Transverse colon (tissue), 4 donors: Measurements from ENCODE around the gene SLC35B4. TPM values are rescaled to one million over a fixed set of nuclear protein-coding genes. Genes with fewer than 3 reads are reported as not detected.

Experiments
- DNase-seq: peaks from one replicate; pipeline ENCODE4 v3.0.0-alpha.2; 2019
- H3K27ac ChIP-seq, 4 donors: fragments of 200-600 bp; sonication (generic); 2 replicates each; pipeline ENCODE4 v1.5.1; 2016 to 2018; ENCODE audit warnings: inconsistent platforms in 4 of 4
- H3K27me3 ChIP-seq: fragments of 200-600 bp; sonication (generic); 2 replicates; pipeline ENCODE4 v1.5.1; 2017; ENCODE audit warnings: inconsistent platforms
- H3K36me3 ChIP-seq, 4 donors: fragments of 200-600 bp; sonication (generic); 2 replicates each; pipeline ENCODE4 v1.5.1; 2017 to 2019; ENCODE audit warnings: inconsistent platforms in 4 of 4
- H3K4me1 ChIP-seq, 4 donors: fragments of 200-600 bp; sonication (generic); 2 replicates each; pipeline ENCODE4 v1.5.1; 2017 to 2020; ENCODE audit warnings: inconsistent platforms in 4 of 4
- H3K4me3 ChIP-seq, 4 donors: fragments of 200-600 bp; sonication (generic); 1 replicate in 1 of 4; 2 replicates in 3 of 4; pipeline versions ENCODE4 v1.5.1 to v1.6.1; 2017 to 2019; ENCODE audit warnings: inconsistent platforms in 4 of 4
- H3K9me3 ChIP-seq, 2 donors: fragments of 200-600 bp; sonication (generic); 2 replicates each; pipeline ENCODE4 v1.5.1; 2017 to 2019; ENCODE audit warnings: inconsistent platforms in 2 of 2
- EP300 ChIP-seq: sonication (generic); formaldehyde crosslinking; IDR thresholded peaks from one replicate; pipeline ENCODE4 v1.6.1; 2017; ENCODE audit warnings: antibody characterized with exemption, low read depth
- POLR2A ChIP-seq: fragments of 450-650 bp; IDR thresholded peaks from one replicate; pipeline ENCODE4 v1.6.1; 2016; ENCODE audit warnings: antibody characterized with exemption, mild to moderate bottlenecking, moderate library complexity
- POLR2AphosphoS5 ChIP-seq, 3 donors: sonication (generic); formaldehyde crosslinking; IDR thresholded peaks; one replicate each; pipeline ENCODE4 v1.6.1; 2016; ENCODE audit warnings: antibody characterized with exemption in 3 of 3
- WGBS, 2 donors: methylation state at CpG; one replicate each; pipeline ENCODE4 v1.1.5; 2018; ENCODE audit warnings: low coverage in 1 of 2; 5-methylcytosine and 5-hydroxymethylcytosine counted together
- in situ Hi-C, 4 donors: fragments of 200-750 bp; cut with MboI; loops; one replicate each; pipeline versions ENCODE4 v1.15.0 to v1.15.1; 2017; ENCODE audit warnings: low sequenced_read_pairs in 3 of 4, low pct_ligation_motif_present in 1 of 4, low pct_unique_long_range_greater_than_20kb in 1 of 4
- intact Hi-C: fragments of 100-400 bp; cut with DNase I; formaldehyde crosslinking; loops from one replicate; pipeline ENCODE4 v1.15.1; 2023; ENCODE audit warnings: low total_unique reads
- total RNA-seq, 4 donors: library from RNA; depleted of rRNA; stranded (reverse); fragments of >200 nt; gene quantifications; one replicate each; pipeline ENCODE4 v1.1.0, GENCODE V29; 2016
- TF ChIP-seq, protein P1 (sequence below), 5 experiments: fragments of 200-600 bp in 3 of 5; fragments of 450-650 bp in 2 of 5; sonication (generic) in 3 of 5; IDR thresholded peaks; 1 replicate in 2 of 5; 2 replicates in 3 of 5; pipeline ENCODE4 v1.5.1; 2016 to 2017; ENCODE audit warnings: antibody characterized with exemption in 5 of 5, inconsistent platforms in 3 of 5, mild to moderate bottlenecking in 2 of 5, moderate library complexity in 1 of 5

Gene SLC35B4
- total RNA-seq, 4 donors from 2014 or later, result 3.6 to 13.5 (median 5.7) TPM

DNA sequence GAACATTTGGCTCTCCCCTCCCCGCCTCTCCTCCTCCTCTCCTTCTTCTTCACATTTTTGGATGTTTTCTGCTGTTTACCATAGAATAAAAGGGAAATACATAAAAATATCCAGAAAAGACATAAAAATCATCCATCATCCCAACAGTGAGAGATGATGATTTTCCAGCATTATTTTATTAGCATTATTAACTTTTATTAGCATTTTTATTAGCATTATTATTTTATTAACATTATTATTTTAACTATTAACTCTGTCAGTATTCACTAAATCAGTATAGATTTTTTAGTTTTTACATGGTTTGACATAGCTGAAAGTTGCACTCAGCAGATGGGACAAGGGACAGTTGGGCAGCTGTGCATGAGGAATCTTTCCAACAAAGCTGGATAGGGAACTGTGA is 16.2 kb upstream of the SLC35B4 start:
- in situ Hi-C loops (no loop called here), intact Hi-C loops (loop anchor here (10.0 kb wide), 1 partner anchor 62 kb away; no protein-coding TSS in a partner anchor)
- Histone ChIP-seq H3K4me1 (no peaks in the 10 kb centered on the region), H3K4me3 (no peak overlapping the region), H3K27ac (no peak overlapping the region), H3K9me3 (no peaks in the 10 kb centered on the region), H3K27me3 (peaks cover 5% of the 10 kb centered on the region), H3K36me3 (no peaks in the 10 kb centered on the region)
- 56 to 90% methylated on average over 1 of the region's 1 CpG for WGBS, 2 donors
- DNase-seq, result no peak
- TF ChIP-seq EP300, result no peak
- no peak for TF ChIP-seq POLR2A
- TF ChIP-seq, protein P1, sequence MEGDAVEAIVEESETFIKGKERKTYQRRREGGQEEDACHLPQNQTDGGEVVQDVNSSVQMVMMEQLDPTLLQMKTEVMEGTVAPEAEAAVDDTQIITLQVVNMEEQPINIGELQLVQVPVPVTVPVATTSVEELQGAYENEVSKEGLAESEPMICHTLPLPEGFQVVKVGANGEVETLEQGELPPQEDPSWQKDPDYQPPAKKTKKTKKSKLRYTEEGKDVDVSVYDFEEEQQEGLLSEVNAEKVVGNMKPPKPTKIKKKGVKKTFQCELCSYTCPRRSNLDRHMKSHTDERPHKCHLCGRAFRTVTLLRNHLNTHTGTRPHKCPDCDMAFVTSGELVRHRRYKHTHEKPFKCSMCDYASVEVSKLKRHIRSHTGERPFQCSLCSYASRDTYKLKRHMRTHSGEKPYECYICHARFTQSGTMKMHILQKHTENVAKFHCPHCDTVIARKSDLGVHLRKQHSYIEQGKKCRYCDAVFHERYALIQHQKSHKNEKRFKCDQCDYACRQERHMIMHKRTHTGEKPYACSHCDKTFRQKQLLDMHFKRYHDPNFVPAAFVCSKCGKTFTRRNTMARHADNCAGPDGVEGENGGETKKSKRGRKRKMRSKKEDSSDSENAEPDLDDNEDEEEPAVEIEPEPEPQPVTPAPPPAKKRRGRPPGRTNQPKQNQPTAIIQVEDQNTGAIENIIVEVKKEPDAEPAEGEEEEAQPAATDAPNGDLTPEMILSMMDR (IDR thresholded peaks at IDR 0.05), result no peak
- TF ChIP-seq POLR2AphosphoS5 (IDR thresholded peaks at IDR 0.05), result no peak

DNA sequence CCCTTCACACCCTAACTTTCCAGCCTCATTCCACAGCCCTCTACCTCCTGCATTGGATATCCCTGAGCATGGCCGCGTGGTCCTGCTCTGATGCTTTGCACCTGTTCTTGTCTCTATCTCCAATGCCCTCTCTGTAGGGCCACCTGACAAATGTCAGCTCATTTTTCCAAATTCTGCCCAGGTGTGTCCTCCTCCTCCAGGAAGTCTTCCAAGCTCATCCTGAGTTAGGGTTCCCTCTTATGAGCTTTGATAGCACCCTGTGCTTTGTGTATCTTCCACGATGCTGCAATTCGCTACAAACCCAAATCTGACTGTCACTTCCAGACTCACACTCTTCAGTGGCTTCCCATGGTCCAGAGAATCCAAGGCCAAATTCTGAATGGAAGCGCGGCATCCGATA is 14.7 kb upstream of the SLC35B4 start:
- Histone ChIP-seq H3K4me1 (no peaks in the 10 kb centered on the region), H3K27ac (no peak overlapping the region), H3K4me3 (no peak overlapping the region), H3K9me3 (no peaks in the 10 kb centered on the region), H3K36me3 (no peaks in the 10 kb centered on the region), H3K27me3 (peaks cover 5% of the 10 kb centered on the region)
- whole genome bisulfite sequencing, 2 donors, result 95 to 97% methylated on average over 7 of the region's 7 CpGs
- no peak for DNase-seq
- TF ChIP-seq, protein P1 (IDR thresholded peaks at IDR 0.05), result no peak
- no peak for TF ChIP-seq EP300
- no peak for TF ChIP-seq POLR2A
- no peak for TF ChIP-seq POLR2AphosphoS5 (IDR thresholded peaks at IDR 0.05)
- in situ Hi-C loops (no loop called here), intact Hi-C loops (loop anchor here (10.0 kb wide), 1 partner anchor 63 kb away; no protein-coding TSS in a partner anchor)

DNA sequence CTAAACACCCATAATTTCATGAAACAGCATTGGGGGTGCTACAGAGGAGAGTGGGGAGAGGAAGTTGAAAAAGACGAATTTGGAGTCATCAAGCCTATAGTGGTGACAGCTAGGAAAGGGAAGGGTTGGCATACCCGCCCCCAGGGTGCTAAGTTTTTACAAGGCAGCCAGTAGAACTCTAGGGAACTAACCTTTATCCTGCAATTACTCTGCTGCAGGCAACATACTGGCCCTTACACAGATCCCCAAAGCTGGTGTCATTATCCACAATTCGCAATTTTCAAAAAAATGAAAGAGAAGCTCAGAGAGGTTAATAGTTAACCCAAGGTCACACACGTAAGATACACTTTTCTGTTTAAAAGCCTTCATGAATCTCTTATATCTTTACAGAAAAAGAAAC is 14.2 kb upstream of the SLC35B4 start:
- in situ Hi-C loops, result no loop called here
- 42 to 54% methylated on average over 3 to 4 of the region's 4 CpGs for WGBS, 2 donors

DNA sequence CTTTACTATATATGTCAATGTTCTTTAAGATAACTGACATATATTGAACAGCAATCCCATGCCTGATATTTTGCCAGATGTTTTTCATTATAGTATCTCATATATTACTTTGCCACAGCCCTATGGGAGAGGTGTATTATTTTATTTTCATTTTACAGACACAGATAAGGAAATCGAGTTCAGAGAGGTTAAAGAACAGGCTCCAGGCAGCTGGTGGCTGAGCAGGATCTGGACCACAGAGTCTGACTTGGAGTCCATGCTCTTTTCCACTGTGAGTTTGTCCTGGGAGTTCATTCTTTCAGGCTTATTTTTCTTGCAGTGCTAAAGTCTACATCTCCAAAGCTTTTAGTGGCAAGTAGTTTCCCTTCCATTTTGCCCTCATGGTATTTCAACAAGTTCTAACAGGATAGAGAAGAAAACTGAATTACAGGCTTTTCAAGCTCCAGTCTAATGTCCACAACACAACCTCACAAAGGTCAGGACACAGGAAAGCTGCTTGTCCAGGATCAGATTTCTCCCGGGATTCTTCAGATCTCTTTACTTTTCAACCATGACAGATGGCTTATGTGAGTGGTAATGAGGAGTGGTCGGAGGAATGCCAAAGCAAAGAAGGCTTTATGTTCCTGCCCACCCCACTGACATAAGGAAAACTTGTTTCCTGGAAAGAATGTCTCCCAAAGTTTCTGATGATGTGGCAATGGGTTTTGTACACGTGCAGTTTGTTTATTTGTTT is 13.1 kb upstream of the SLC35B4 start:
- in situ Hi-C loops, result no loop called here
- TF ChIP-seq POLR2A (no peak), POLR2AphosphoS5 (IDR thresholded peaks at IDR 0.05) (no peak), EP300 (no peak)
- TF ChIP-seq, protein P1 (IDR thresholded peaks at IDR 0.05), result no peak
- WGBS, 2 donors, result 37 to 43% methylated on average over 3 to 4 of the region's 4 CpGs

More for the DNA sequence above, 14.2 kb upstream of the SLC35B4 start:
- Histone ChIP-seq H3K4me3 (no peak overlapping the region), H3K27ac (no peak overlapping the region), H3K4me1 (no peaks in the 10 kb centered on the region), H3K27me3 (peaks cover 5% of the 10 kb centered on the region), H3K9me3 (no peaks in the 10 kb centered on the region), H3K36me3 (no peaks in the 10 kb centered on the region)
- intact Hi-C loops, result loop anchor here (10.0 kb wide), 1 partner anchor 64 kb away; no protein-coding TSS in a partner anchor
- TF ChIP-seq EP300 (no peak), POLR2AphosphoS5 (IDR thresholded peaks at IDR 0.05) (no peak), POLR2A (no peak)
- TF ChIP-seq, protein P1 (IDR thresholded peaks at IDR 0.05), result no peak
- DNase-seq, result no peak

More for the DNA sequence above, 13.1 kb upstream of the SLC35B4 start:
- DNase-seq, result no peak
- H3K9me3 ChIP-seq, result no peaks in the 10 kb centered on the region
- H3K4me1 ChIP-seq, result no peaks in the 10 kb centered on the region
- H3K36me3 ChIP-seq, result no peaks in the 10 kb centered on the region
- H3K4me3 ChIP-seq, result no peak overlapping the region
- intact Hi-C loops, result loop anchor here (10.0 kb wide), 1 partner anchor 65 kb away; no protein-coding TSS in a partner anchor
- H3K27ac ChIP-seq, result no peak overlapping the region
- H3K27me3 ChIP-seq, result peaks cover 5% of the 10 kb centered on the region
